Right lung (tissue), 5 donors: ENCODE data around the gene PGAP3. TPM values are rescaled to one million over a fixed set of nuclear protein-coding genes. Genes with fewer than 3 reads are reported as not detected.
"Not testable (repeated sequence)": the region's sequence is repeated elsewhere in the genome, so short reads cannot be mapped to it uniquely, and the experiment has no call there.

Experiments used
- DNase-seq, 2 donors: peaks; one replicate each; pipeline ENCODE4 v3.0.0-alpha.2; 2013
- polyA plus RNA-seq, 5 donors: library from polyadenylated mRNA; unstranded; fragments of 120-200 nt; gene quantifications; one replicate each; pipeline versions ENCODE4 v1.2.1 to v1.2.3, GENCODE V29; 2013; ENCODE audit warnings: inconsistent platforms in 1 of 5, low replicate concordance in 1 of 5; ENCODE audit not compliant: insufficient read length in 5 of 5, insufficient read depth in 1 of 5

Gene PGAP3
- polyA plus RNA-seq, 5 donors: 33.1 to 44.2 (median 39.4) TPM

DNA sequence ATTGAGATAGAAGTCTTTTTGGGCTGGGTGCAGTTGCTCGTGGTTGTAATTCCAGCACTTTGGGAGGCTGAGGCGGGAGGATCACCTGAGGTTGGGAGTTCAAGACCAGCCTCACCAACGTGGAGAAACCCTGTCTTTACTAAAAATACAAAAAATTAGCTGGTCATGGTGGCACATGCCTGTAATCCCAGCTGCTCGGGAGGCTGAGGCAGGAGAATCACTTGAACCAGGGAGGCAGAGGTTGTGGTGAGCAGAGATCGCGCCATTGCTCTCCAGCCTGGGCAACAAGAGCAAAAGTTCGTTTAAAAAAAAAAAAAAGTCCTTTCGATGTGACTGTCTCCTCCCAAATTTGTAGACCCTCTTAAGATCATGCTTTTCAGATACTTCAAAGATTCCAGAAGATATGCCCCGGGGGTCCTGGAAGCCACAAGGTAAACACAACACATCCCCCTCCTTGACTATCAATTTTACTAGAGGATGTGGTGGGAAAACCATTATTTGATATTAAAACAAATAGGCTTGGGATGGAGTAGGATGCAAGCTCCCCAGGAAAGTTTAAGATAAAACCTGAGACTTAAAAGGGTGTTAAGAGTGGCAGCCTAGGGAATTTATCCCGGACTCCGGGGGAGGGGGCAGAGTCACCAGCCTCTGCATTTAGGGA is 11.4 kb upstream of the PGAP3 start:
- DNase-seq: not testable (repeated sequence)

DNA sequence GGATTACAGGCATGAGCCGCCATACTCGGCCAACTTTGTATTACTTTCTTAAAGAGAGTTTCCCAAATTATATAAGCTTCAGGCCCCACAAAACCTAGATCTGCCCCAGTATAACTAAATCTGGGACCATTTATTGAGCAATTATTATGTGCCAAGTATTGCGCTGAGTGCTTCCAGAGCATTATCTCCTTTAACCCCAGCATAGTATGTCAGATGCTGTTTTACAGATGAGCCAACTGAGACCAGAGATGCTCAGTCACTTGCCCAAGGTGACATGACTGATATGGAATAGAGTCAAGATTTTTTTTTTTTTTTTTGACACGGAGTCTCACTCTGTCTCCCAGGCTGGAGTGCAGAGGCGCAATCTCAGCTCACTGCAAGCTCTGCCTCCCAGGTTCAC is 10.1 kb upstream of the PGAP3 start:
- no peak for DNase-seq

DNA sequence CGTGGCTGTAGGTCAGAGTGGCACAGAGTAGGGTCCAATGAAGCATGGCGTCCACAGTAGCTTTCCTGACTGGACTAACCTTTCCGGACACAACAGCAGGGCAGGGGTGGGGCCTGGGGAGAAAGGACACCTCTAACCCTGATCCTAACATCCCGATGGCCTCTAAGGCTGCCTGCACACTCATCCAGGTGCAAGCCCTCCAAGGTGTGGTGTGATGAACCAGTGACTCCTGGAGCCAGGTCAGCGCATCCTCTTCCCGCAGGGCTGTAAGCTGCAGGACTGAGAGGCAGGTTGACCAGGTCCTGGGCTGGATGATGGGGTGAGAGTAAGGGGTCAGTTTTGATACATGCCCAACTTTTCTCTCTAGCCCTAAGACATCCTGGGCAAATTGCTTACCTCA is 8.9 kb upstream of the PGAP3 start:
- no peak for DNase-seq

DNA sequence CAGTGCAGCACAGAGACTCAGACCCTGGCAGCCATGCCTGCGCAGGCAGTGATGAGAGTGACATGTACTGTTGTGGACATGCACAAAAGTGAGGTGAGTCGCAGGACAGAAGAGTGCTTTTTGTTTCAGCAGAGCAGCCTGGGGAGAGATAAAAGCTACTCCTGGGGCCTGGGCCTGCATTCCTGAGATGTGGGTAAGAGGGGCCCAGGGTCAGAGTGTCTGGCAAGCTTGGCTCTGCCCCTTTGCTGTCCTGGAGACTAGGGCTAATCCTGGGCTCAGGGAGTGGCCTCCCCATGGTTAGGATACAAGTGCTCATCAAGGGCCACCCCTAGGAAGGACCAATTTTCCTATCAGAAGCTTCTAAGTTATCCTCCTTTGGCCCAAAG is 7.2 kb upstream of the PGAP3 start:
- DNase-seq: no peak

DNA sequence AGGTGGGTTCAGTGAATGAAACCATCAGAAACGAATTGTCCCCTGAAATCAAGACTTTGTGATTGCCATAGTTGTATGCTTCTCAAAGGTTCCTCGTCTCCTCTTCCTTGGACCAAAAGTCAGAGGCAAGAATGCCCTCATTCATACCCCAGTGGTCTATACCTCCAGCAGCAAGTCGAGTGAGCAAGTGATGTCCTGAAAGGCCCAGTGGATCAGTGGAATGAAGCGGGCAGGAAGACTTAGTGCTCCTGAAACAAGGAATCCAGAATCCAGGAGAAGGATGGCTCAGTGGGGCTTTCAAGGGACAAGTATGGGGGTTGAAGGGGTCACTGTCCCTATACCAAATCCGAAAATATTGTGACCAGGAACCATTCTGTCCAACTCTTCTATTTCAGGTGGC is 6.7 kb upstream of the PGAP3 start:
- DNase-seq: no peak

DNA sequence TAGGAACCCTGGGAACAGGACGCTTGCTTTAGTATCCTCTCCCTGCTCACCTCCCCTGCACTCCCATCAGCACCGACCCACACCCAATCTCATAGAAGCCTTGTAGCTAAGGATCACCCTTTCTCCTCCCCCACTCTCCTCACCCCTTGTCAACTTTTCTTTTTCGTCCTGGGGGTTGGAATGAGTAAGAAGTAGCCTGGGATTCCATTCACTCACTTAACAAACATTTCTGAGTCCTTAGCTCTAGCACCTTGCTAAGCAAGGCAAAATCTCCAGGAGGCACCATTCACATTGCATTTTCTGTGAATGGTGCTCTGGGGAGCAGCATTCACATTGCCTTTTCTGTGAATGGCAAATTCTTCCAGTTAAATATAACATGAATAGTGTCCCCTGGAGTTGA is 1.1 kb upstream of the PGAP3 start:
- no peak for DNase-seq

DNA sequence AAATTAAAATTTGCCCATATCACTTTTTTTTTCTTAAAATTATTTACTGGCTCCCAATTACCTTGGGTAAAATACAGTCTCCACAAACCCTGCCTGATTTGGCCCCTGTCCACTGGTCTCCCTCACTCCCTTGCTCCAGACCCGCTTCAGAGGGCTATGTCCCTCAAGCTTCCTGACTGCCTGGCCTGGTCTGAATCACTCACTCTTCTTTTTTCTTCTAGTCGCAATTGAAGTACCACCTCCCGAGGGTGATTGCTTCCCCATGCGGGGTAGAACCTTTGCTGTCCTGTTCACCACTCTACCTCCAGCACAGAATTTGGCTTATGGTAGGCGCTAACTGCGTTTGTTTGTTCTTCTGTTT is 598 bp upstream of the PGAP3 start:
- DNase-seq: no peak

DNA sequence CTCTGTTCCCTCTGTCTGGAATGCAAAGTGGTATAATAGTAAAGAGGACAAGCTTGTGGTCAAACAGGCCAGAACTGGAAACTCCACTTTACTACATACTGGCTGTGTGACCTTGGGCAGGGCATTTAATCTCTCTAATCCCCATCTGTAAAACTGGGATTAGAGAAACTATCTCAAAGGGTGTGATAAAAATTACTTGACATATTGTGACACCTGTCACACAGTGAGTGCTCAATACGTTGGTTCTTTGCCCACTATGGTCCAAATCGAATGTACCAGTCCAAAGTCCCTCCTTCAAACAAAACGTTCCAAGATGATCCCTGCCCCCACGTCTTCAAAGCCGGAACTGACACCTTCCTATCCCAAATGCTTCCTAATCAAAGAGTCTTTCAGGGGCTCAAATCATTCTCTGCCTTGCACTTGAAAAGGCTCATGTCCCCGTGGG is 734 bp downstream of the PGAP3 start:
- DNase-seq: no peak

DNA sequence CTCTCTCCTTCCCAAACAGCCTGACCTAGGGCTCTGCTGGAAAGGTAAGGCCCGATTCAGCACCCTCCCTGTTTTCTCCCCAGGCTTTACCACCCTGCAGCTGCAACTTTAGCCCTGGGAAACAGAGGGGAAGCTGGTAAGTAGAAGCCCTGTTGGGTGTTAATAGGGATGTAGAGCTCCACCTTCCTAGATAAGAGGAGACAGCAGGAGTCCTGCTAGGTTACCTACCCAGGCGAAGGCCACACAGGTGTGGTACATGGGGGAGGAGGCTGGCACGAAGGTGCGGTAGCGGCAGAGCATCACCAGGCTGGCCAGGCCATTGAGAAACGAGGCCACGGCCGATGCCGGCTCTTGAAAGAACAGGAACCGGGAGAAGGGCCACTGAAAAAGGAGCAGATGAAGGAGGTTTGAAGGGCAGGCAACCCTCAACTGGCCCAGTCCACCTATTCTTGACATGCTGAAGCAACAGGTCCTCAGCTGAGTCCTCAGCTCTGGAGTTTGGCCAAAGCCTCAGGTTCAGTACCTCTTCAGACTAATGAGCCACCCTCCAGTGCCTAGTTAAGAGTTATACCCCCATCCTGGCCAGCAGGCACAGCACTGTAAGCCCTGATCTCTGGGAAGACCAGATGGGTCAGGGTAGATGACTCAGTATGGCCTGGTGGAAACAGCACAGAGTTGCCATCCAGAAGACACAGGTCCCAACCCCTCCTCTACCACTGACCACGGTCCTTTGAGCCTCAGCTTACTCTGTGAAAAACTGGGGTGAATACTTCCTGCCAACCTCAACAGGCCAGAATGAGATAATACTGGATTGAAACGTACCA is 3.3 kb downstream of the PGAP3 start:
- DNase-seq: no peak

DNA sequence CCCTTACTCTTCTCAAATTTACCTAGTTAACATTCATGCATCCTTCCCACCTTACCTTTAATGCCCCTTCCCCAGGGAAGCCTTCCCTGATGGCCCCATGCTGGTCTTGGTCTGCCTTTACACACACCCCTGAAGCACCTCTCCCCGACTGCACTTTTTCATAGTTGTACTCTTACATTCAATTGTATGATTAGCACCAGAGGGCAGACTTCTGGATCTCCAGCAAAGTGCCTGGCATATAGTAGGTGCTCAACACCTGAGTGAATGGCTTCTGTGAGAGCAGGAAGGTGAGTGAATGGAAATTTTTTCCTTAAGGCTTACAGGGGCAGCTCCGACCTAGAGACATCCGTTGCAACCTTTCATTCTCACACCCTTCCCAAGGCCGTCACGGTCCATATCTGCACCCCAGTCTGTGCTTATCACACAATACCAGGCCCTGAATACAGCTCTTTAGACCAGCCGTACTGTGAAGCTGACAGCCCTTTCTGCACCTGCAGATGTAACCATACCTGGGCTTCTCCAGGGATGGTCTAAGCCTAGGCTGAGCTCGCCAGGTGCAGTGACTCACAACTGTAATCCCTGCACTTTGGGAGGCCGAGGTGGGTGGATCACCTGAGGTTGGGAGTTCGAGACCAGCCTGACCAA is 4.4 kb downstream of the PGAP3 start:
- DNase-seq: no peak

DNA sequence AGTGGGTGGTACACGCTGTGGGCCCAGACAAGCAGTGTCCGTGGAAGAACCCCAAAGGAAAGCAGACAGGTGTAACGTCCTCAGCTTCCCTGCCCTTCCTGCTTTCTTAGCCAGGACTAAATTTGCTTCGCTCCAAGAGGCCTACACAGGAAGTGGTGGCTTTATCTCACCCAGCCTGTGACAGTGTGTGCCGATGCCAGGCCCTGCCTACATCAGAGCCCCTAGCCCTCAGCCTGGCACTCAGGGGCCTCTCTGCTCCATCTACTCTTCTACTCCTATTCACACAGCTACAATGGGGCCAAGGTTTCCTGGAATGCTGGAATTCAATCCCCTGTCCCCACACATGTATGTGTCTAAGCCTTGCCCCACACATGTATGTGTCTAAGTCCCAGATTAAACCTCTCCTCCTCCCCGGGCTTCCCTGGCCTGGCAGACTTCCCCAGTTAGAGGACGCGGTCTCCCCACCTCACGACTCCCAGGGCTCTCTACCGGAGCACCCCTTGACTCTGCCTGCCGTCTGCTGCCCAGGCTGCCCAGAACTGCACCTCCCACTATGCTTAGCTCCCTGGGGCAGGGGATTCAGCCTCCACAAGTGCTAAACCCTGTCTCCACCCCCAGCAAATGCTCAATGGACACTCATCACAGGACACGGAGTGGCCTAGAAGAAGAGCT is 8.2 kb downstream of the PGAP3 start:
- no peak for DNase-seq

DNA sequence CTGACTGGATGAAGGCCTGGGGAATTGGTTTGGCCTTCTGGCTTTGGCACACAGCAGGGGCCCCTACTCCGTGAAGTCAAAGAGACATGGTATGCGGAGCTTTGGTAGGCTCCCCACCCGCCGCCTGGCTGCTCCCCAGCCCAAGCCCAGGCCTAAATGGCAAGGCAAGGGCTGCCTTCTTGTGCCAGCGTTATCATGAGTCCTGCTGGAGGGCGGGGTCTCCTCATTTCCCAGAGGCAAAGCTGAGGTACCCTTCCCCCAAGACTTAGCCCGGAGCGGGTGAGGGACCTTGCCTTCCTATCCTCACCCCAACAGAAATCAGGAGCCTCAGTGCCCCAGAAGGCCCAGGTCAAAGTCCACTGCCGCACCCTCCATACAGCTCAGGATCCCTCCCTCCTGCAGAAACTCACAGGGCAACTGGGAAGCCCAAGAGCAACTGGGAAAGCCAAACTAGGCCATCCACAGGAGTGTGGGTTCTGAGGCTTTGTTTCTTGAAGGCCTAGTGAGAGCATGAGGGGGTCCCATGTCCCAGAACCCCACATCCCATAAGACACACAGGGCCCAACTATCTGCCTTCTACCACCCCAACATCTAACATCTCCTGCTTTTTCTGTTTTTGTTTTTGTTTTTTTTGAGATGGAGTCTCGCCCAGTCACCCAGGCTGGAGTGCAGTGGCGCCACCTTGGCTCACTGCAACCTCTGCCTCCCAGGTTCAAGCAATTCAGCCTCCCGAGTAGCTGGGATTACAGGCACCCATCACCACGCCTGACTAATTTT is 9.3 kb downstream of the PGAP3 start:
- DNase-seq: no peak

DNA sequence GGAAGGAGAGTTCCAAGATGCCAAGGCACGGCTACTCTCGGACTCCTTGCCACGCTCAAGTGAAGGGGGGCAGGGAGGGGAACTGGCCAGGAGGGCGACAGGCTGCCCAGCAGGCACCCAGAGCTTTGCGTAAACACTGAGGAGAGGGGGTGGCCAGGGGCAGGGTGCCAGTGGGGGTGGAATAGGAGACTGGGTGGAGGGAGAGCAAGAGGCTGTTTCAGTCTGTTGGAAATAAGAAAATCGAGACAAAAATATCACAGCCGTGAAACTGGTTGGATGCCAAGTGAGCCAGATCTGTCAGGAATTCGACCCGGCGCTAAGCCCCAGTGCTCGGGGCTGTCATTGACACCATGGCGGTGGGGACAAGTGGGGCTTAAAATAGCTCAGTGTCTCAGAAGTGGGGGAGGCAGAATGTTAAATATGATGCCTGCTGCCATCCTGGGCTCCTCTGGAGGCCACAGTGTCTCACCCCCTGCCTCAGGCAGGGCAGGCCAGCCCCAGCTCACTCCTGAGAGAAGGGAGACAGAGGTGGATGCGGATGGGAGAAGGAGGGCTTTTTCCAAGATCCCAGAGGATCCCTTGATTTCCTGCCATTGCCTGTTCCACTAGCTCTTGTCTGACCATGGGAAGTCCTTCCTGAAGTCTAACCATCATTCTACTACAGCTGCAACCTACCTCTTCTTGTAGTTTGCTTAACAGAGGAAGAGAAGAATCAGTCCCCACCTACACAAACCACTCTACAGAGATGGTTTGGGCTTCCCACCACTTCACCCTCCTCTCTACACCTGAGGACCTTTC is 10.1 kb downstream of the PGAP3 start:
- DNase-seq: peak; percentile 69 to 76

DNA sequence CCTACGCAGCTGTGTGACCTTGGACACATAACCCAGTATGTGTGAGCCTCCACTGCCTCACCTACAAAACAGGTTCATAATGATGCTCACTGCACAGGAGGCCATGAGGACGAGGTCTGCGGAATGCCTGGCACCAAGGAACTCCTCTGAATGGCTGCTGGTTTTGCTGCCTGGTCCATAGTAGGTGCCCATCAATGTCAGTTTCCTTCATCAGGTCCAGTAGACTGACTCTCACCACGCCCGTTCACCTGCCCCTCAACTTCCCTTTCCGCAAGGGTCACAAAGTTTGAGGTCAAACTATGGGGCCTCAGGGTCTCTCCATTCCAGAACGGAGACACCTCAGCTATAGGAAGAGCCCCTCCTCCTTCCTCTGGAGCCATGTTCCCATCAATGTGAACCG is 10.8 kb downstream of the PGAP3 start:
- no peak for DNase-seq

DNA sequence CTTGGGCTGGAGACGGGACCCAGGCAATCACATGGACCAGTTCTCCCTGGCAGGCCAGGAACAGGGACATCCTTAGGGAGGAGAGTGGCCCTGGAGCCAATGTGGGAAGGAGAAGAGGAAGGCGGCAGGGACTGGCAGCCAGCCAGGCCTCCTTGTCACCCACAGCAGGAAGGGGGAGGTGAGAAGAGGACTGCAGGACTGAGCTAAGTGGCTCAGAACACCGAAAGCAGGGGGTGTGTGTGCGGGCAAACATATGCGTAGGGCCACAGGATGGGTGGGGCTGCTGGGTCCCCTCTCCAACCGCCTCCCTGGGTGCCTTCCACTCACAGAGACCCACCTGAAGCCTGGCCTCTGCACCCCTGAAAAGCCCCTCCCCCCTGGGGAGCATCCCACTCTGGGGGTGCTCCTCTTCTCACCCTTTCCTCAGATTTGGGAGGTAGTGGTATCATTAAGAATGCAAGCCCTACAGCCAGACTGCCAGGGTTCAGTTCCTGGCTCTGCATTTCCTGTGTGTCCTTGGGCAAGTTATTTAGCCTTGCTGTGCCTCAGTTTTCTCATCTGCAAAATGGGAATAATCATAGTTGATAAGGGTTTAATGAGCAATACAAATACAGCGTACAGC is 11.5 kb downstream of the PGAP3 start:
- DNase-seq: peak; percentile 67 to 73

DNA sequence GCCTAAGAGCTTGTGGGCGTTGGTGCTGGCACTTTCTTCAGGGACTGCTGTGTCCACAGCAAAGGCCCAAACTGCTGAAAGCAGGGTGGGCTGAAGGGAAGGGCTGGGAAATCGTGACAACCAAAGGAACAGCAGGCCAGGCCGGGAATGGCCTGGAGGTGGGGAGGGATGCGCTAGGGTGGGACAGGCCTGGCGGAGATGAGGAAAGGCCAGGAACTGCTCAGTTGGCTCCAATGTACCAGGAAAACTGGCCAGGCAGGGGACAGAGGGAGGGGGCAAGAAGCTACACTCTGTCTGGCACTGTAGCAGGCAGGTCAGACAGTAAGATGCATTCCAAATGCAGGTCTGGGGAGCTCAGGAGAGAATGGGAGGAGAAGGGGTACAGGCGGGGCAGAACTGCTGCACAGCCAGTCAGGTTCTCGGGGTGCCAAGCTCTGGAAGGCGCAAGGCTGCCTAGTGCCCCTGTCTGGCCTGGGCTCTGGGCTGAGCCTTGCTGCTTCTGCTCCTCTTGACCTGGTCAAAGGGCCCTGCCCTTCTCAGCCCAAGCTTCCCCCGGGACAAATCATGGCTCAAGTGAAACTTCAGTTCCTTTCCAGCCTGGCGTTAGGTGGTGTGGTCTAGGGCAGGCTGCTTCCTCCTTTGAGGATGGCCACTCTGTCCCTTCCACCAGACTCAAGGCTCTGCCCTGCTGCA is 12.3 kb downstream of the PGAP3 start:
- DNase-seq: no peak

DNA sequence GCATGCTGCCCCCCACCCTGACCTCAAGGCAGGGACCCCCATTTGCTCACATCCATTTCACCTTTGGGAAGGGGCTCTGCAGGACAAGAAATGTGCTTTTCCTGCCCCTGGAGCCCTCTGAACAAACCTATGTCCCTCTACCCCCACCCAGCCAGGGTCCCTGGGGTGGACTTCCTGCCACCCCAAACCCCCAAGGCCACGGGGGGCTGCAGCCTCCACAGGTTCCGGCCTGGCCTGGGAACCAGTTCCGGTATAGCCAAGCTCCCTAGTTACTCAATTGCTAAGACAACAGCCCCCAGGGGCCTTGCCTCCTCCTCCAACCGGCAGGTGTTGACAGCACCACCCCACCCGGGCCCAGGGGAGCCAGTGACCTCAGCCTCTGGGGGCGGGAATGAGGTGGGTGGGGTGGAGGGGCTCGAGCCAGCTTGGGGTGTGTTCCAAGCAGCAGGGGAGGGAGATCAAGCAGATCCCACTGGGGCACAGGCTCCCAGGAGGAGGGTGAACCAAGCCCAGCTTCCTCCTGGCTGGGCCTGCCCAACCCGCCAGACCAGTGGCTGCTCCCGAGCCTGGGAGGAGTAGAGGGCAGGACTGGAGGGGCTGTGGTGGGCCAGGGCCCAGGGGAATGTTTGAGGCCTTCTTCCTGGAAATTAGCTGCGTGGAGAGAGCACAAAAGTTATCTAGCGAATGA is 13.0 kb downstream of the PGAP3 start:
- DNase-seq: peak in 1 of 2 donors; percentile 62

DNA sequence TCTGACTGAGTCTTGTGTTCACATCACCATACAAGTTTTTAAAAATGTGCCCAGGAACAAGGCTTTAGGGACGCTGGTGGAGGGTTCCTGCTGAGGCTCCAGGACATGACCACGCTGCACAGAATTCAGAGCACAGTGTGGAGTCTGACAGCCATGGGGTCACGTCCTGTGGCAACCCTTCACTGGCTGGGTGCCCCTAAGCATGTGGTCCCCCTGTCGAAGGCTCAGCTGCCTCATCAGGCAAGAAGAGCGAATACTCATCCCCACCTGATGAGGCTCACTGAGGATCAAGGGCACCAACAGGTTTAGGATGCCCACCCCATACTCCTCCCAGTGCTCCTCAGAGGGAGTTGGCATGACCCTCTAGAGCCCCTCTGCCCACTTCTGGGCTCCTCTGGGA is 13.7 kb downstream of the PGAP3 start:
- DNase-seq: no peak
